Neural progenitor cell (in vitro differentiated cells): ENCODE data around the gene CD37. TPM values are rescaled to one million over a fixed set of nuclear protein-coding genes. Genes with fewer than 3 reads are reported as not detected.
A peak's percentile ranks its signal among the peaks of the same experiment; 100 is the strongest.
"Not testable (repeated sequence)": the region's sequence is repeated elsewhere in the genome, so short reads cannot be mapped to it uniquely, and the experiment has no call there.

ENCODE experiments used
- DNase-seq: peaks from one replicate; pipeline ENCODE4 v3.0.0-alpha.2; 2016; ENCODE audit warnings: low spot score
- H2AFZ ChIP-seq: fragments of 200-600 bp; sonication (generic); replicated peaks from 2 replicates; pipeline ENCODE4 v1.6.1; 2016; ENCODE audit warnings: antibody characterized with exemption
- H3F3A ChIP-seq: fragments of 200-600 bp; sonication (generic); 2 replicates; pipeline ENCODE4 v1.6.1; 2016; ENCODE audit warnings: antibody characterized with exemption, low read depth
- H3K27ac ChIP-seq: fragments of 200-600 bp; sonication (generic); 2 replicates; pipeline ENCODE4 v1.5.1; 2016; ENCODE audit warnings: mild to moderate bottlenecking
- H3K27me3 ChIP-seq: fragments of 200-600 bp; sonication (generic); 2 replicates; pipeline ENCODE4 v1.6.1; 2016; ENCODE audit warnings: mild to moderate bottlenecking, moderate library complexity
- H3K36me3 ChIP-seq: fragments of 200-600 bp; sonication (generic); 2 replicates; pipeline ENCODE4 v1.5.1; 2016
- H3K4me1 ChIP-seq: fragments of 200-600 bp; sonication (generic); 2 replicates; pipeline ENCODE4 v1.6.1; 2016; ENCODE audit warnings: mixed run types
- H3K4me2 ChIP-seq: fragments of 200-600 bp; sonication (generic); 2 replicates; pipeline ENCODE4 v1.6.1; 2016
- H3K4me3 ChIP-seq: fragments of 200-600 bp; sonication (generic); 2 replicates; pipeline ENCODE4 v1.5.1; 2016
- H3K79me2 ChIP-seq: fragments of 200-600 bp; sonication (generic); 2 replicates; pipeline ENCODE4 v1.6.1; 2016; ENCODE audit warnings: low read depth
- H3K9ac ChIP-seq: fragments of 200-600 bp; sonication (generic); 2 replicates; pipeline ENCODE4 v1.6.1; 2016
- H3K9me3 ChIP-seq: fragments of 200-600 bp; sonication (generic); 2 replicates; pipeline ENCODE4 v1.5.1; 2016; ENCODE audit warnings: low read depth
- H4K20me1 ChIP-seq: fragments of 200-600 bp; sonication (generic); 2 replicates; pipeline ENCODE4 v1.6.1; 2016; ENCODE audit warnings: low read depth
- H3K27ac Mint-ChIP-seq: 3 replicates; pipeline ENCODE4 v1.8.0; 2021; ENCODE audit warnings: mixed read lengths
- H3K27me3 Mint-ChIP-seq: 2 replicates; pipeline ENCODE4 v1.8.0; 2022; ENCODE audit warnings: low read depth, mild to moderate bottlenecking, inconsistent platforms, moderate library complexity, mixed read lengths; ENCODE audit not compliant: insufficient read depth
- H3K36me3 Mint-ChIP-seq: 3 replicates; pipeline ENCODE4 v1.8.0; 2021; ENCODE audit warnings: mixed read lengths
- H3K4me1 Mint-ChIP-seq: 3 replicates; pipeline ENCODE4 v1.8.0; 2021; ENCODE audit warnings: mixed read lengths
- H3K4me3 Mint-ChIP-seq: 3 replicates; pipeline ENCODE4 v1.8.0; 2021; ENCODE audit warnings: mild to moderate bottlenecking, moderate library complexity, mixed read lengths
- H3K9me3 Mint-ChIP-seq: 3 replicates; pipeline ENCODE4 v1.8.0; 2020; ENCODE audit warnings: mixed read lengths
- EZH2 ChIP-seq: fragments of 200-600 bp; sonication (generic); IDR thresholded peaks from 2 replicates; pipeline ENCODE4 v1.6.1; 2017; ENCODE audit warnings: antibody characterized with exemption, mild to moderate bottlenecking, moderate library complexity
- EZH2phosphoT487 ChIP-seq: fragments of 200-600 bp; sonication (generic); IDR thresholded peaks from 2 replicates; pipeline ENCODE4 v1.6.1; 2017; ENCODE audit warnings: antibody characterized with exemption
- total RNA-seq: library from RNA; depleted of rRNA; stranded (reverse); fragments of >200 nt; gene quantifications from 2 replicates; pipeline ENCODE4 v1.2.3, GENCODE V29; 2015; ENCODE audit warnings: low replicate concordance
- TF ChIP-seq, protein P1 (sequence below): fragments of 200-600 bp; sonication (generic); IDR thresholded peaks from 2 replicates; pipeline ENCODE4 v1.5.1; 2017; ENCODE audit warnings: antibody characterized with exemption, mild to moderate bottlenecking

CD37 gene
- total RNA-seq, 1 donor from 2014 or later, result not detected

GRCh38 chr19:49297403-49297802 lies 37.8 kb upstream of the CD37 start:
- H3K4me1 ChIP-seq, result no peaks in the 10 kb centered on the region
- no peaks in the 10 kb centered on the region for H4K20me1 ChIP-seq
- Mint-ChIP-seq H3K27ac (no peak overlapping the region), H3K9me3 (no peaks in the 10 kb centered on the region), H3K4me1 (peaks cover 3% of the 10 kb centered on the region), H3K36me3 (peaks cover 7% of the 10 kb centered on the region), H3K27me3 (no peaks in the 10 kb centered on the region), H3K4me3 (no peak overlapping the region)
- no peak overlapping the region for H3K4me2 ChIP-seq
- TF ChIP-seq EZH2phosphoT487, result no peak
- TF ChIP-seq, protein P1, sequence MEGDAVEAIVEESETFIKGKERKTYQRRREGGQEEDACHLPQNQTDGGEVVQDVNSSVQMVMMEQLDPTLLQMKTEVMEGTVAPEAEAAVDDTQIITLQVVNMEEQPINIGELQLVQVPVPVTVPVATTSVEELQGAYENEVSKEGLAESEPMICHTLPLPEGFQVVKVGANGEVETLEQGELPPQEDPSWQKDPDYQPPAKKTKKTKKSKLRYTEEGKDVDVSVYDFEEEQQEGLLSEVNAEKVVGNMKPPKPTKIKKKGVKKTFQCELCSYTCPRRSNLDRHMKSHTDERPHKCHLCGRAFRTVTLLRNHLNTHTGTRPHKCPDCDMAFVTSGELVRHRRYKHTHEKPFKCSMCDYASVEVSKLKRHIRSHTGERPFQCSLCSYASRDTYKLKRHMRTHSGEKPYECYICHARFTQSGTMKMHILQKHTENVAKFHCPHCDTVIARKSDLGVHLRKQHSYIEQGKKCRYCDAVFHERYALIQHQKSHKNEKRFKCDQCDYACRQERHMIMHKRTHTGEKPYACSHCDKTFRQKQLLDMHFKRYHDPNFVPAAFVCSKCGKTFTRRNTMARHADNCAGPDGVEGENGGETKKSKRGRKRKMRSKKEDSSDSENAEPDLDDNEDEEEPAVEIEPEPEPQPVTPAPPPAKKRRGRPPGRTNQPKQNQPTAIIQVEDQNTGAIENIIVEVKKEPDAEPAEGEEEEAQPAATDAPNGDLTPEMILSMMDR, result no peak
- TF ChIP-seq EZH2, result no peak
- H2AFZ ChIP-seq, result no peak overlapping the region
- no peaks in the 10 kb centered on the region for H3K27me3 ChIP-seq
- H3K79me2 ChIP-seq, result no peaks in the 10 kb centered on the region
- DNase-seq, result no peak
- H3K4me3 ChIP-seq, result no peak overlapping the region
- H3K27ac ChIP-seq, result no peak overlapping the region
- H3K9ac ChIP-seq, result no peak overlapping the region
- H3K36me3 ChIP-seq, result no peaks in the 10 kb centered on the region
- no peaks in the 10 kb centered on the region for H3K9me3 ChIP-seq
- peaks cover 6% of the 10 kb centered on the region for H3F3A ChIP-seq

GRCh38 chr19:49298653-49299052 lies 36.6 kb upstream of the CD37 start:
- H3K9ac ChIP-seq, H3K27ac Mint-ChIP-seq, H3K4me1 ChIP-seq, H3K27me3 ChIP-seq, DNase-seq, H3K4me1 Mint-ChIP-seq, H3F3A ChIP-seq, H3K27ac ChIP-seq, H3K9me3 ChIP-seq, H3K4me3 ChIP-seq, H3K36me3 ChIP-seq, H3K27me3 Mint-ChIP-seq, H2AFZ ChIP-seq, H3K4me2 ChIP-seq, H4K20me1 ChIP-seq, H3K4me3 Mint-ChIP-seq, H3K79me2 ChIP-seq, H3K9me3 Mint-ChIP-seq: not testable (repeated sequence)
- H3K36me3 Mint-ChIP-seq, result peaks cover 14% of the 10 kb centered on the region

- Mint-ChIP-seq H3K27me3 (no peaks in the 10 kb centered on the region), H3K4me1 (peaks cover 3% of the 10 kb centered on the region), H3K36me3 (peaks cover 24% of the 10 kb centered on the region), H3K27ac (no peak overlapping the region), H3K9me3 (peaks cover 5% of the 10 kb centered on the region), H3K4me3 (no peak overlapping the region)
- H4K20me1 ChIP-seq, result no peaks in the 10 kb centered on the region
- no peaks in the 10 kb centered on the region for H3K27me3 ChIP-seq
- no peak overlapping the region for H3K27ac ChIP-seq
- H3K4me3 ChIP-seq, result no peak overlapping the region
- H3K79me2 ChIP-seq, result no peaks in the 10 kb centered on the region
- peak overlapping the region; percentile 67 for H2AFZ ChIP-seq
- H3K9me3 ChIP-seq, result no peaks in the 10 kb centered on the region
- peak; percentile 84 for DNase-seq
- no peak overlapping the region for H3K9ac ChIP-seq
- no peaks in the 10 kb centered on the region for H3K36me3 ChIP-seq
- no peak for TF ChIP-seq EZH2phosphoT487
- TF ChIP-seq EZH2, result no peak
- TF ChIP-seq, protein P1, result peak; percentile 94
- no peak overlapping the region for H3K4me2 ChIP-seq
- H3F3A ChIP-seq, result peaks cover 6% of the 10 kb centered on the region
- no peaks in the 10 kb centered on the region for H3K4me1 ChIP-seq
These were observed 33.9 kb upstream of the CD37 start for GRCh38 chr19:49301165-49301865.

DNA sequence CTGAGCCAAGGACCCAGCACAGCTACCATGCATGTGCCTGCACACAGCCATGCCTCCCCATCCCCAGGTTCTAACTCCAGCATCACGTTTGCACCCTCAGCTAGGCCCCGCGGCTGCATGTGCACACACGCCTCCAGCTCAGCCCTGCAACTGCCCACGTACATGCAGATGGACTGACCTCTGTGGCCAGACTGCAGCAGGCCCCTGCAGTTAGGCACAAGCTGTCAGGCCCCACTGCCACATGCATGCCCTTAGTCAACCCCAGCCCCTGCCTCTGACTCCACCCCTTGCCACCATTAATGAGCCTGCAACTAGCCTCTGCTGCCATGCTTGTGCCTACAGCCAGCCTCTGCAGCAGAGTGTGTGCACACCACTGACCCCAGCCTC lies 33.3 kb upstream of the CD37 start:
- no peaks in the 10 kb centered on the region for H3K36me3 ChIP-seq
- H3K27me3 Mint-ChIP-seq, result no peaks in the 10 kb centered on the region
- H3K36me3 Mint-ChIP-seq, result peaks cover 24% of the 10 kb centered on the region
- H3K4me3 Mint-ChIP-seq, result no peak overlapping the region
- peaks cover 5% of the 10 kb centered on the region for H3K9me3 Mint-ChIP-seq
- no peak overlapping the region for H2AFZ ChIP-seq
- H3K4me1 Mint-ChIP-seq, result peaks cover 3% of the 10 kb centered on the region
- TF ChIP-seq, protein P1, result no peak
- no peaks in the 10 kb centered on the region for H4K20me1 ChIP-seq
- no peaks in the 10 kb centered on the region for H3K79me2 ChIP-seq
- H3K4me2 ChIP-seq, result no peak overlapping the region
- H3K9me3 ChIP-seq, result no peaks in the 10 kb centered on the region
- no peak overlapping the region for H3K4me3 ChIP-seq
- no peaks in the 10 kb centered on the region for H3K4me1 ChIP-seq
- no peak overlapping the region for H3K9ac ChIP-seq
- H3K27ac Mint-ChIP-seq, result no peak overlapping the region
- no peak overlapping the region for H3K27ac ChIP-seq
- peaks cover 6% of the 10 kb centered on the region for H3F3A ChIP-seq
- H3K27me3 ChIP-seq, result no peaks in the 10 kb centered on the region
- DNase-seq, result no peak

DNA sequence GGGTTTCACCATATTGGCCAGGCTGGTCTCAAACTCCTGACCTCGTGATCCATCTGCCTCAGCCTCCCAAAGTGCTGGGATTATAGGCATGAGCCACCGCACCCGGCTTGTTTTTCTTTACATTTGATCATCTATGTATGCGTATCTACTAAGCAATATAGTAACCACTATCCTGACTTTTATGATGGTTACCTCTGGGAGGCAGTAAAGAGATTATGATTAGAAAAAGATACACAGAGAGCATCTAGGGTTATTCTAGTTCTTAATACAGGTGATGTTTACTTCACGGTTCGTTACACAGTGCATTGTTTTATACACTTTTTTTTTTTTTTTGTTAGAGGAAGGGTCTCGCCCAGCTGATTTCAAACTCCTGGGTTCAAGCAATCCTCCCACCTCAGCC lies 28.5 kb upstream of the CD37 start:
- not testable (repeated sequence) for H3K9ac ChIP-seq, H3K9me3 ChIP-seq, DNase-seq, H3K9me3 Mint-ChIP-seq, H3K27me3 Mint-ChIP-seq, H3K4me2 ChIP-seq, H3K27ac Mint-ChIP-seq, H2AFZ ChIP-seq, H4K20me1 ChIP-seq, H3K4me3 Mint-ChIP-seq, H3K36me3 ChIP-seq, H3K4me3 ChIP-seq, H3F3A ChIP-seq, H3K4me1 ChIP-seq, H3K27me3 ChIP-seq, H3K79me2 ChIP-seq, H3K4me1 Mint-ChIP-seq, H3K27ac ChIP-seq
- H3K36me3 Mint-ChIP-seq, result peaks cover 49% of the 10 kb centered on the region
